Measurements from ENCODE around the gene KRT38. TPM values are rescaled to one million over a fixed set of nuclear protein-coding genes. Genes with fewer than 3 reads are reported as not detected.

Gene KRT38
- total and polyA plus RNA-seq, 2 of the 8 experiments (the other 6 are each of a cell fraction or from before 2014, with no cell fraction given): not detected

DNA sequence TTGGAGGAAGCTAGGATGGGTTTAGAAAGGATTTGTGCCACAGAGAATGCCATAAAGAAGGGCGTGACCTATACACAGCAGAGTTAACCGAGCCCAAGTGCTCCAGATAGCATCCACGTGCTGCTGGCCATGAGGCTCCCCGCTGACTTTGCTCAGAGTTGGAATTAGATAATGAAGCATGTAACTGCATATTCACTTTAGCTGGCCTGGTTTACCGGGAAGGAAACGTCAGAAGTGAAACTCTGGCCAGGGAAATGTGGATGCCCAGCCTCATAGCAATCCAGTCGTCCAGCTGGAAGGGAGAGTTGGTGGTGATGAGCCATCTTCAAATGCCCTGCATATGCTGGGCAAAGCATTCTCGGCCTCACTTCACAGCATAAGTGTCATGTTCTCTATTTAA is 34.1 kb upstream of the KRT38 start:
- WGBS, 2 experiments (ENCODE audit: extremely low coverage in 1 of 2, insufficient coverage in 1 of 2, insufficient read length in 1 of 2, insufficient replicate concordance in 2 of 2, low coverage in 1 of 2, low lambda C conversion rate in 2 of 2, missing lambda C conversion rate in 1 of 2): 87% methylated on average over 8 of the region's 8 CpGs; no CpG with 5 or more reads in 1 of the 2 experiments
- POLR2A ChIA-PET (ENCODE audit: partially characterized antibody): interaction anchor here (1.1 kb wide), 1 partner anchor 215 kb away, joined by 4 read pairs; no protein-coding TSS in a partner anchor
- TF ChIP-seq ASH2L (IDR thresholded peaks at IDR 0.05; ENCODE audit: low read length): no peak
- TF ChIP-seq CBX8 (IDR thresholded peaks at IDR 0.05; ENCODE audit: borderline replicate concordance, low read depth, low read length): no peak
- TF ChIP-seq BCL11A (IDR thresholded peaks at IDR 0.05; ENCODE audit: low read depth in 2 of 2, low read length in 2 of 2): no peak
- no peak for TF ChIP-seq PHF8 (conservative IDR thresholded peaks at IDR 0.05; ENCODE audit: low read depth, low read length)
- TF ChIP-seq, protein P1, sequence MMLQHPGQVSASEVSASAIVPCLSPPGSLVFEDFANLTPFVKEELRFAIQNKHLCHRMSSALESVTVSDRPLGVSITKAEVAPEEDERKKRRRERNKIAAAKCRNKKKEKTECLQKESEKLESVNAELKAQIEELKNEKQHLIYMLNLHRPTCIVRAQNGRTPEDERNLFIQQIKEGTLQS (IDR thresholded peaks at IDR 0.05; ENCODE audit: insufficient read depth, low read depth, low read length): no peak
- TF ChIP-seq, protein P2, sequence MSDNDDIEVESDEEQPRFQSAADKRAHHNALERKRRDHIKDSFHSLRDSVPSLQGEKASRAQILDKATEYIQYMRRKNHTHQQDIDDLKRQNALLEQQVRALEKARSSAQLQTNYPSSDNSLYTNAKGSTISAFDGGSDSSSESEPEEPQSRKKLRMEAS (IDR thresholded peaks at IDR 0.05): no peak
- TF ChIP-seq POLR2A (IDR thresholded peaks at IDR 0.05; ENCODE audit: control extremely low read depth in 1 of 2, low read depth in 2 of 2, low read length in 2 of 2): no peak
- TF ChIP-seq CHD1 (IDR thresholded peaks at IDR 0.05; ENCODE audit: low read depth, low read length): no peak
- TF ChIP-seq SP4 (IDR thresholded peaks at IDR 0.05; ENCODE audit: low read length): no peak
- TF ChIP-seq YY1 (IDR thresholded peaks at IDR 0.05; ENCODE audit: low read depth, low read length): no peak
- no peak for TF ChIP-seq EP300 (IDR thresholded peaks at IDR 0.05; ENCODE audit: borderline replicate concordance in 1 of 2, low read depth in 2 of 2, low read length in 2 of 2)
- no peak for TF ChIP-seq BACH1 (IDR thresholded peaks at IDR 0.05; ENCODE audit: low read length)
- no peak for TF ChIP-seq GABPA (IDR thresholded peaks at IDR 0.05; ENCODE audit: borderline replicate concordance, insufficient read depth, low read length)
- no peak for TF ChIP-seq GTF2F1 (IDR thresholded peaks at IDR 0.05; ENCODE audit: borderline replicate concordance, low read depth, low read length)
- TF ChIP-seq SP2 (IDR thresholded peaks at IDR 0.05; ENCODE audit: low read length): no peak

More for the DNA sequence above, 34.1 kb upstream of the KRT38 start:
- CTCF ChIA-PET (ENCODE audit: partially characterized antibody): interaction anchor here (1.2 to 2.0 kb wide), 4 partner anchors 9 to 96 kb away, joined by 3 to 7 read pairs (median 4); no protein-coding TSS in a partner anchor
- Histone ChIP-seq H2BK120ac (replicated peaks; ENCODE audit: low read depth, low read length) (no peak overlapping the region), H2BK5ac (ENCODE audit: low read depth, low read length) (no peak overlapping the region), H3K56ac (replicated peaks; ENCODE audit: insufficient read length, low read depth, low read length) (no peak overlapping the region), H3K27me3 (replicated peaks in 1 of 4; ENCODE audit: control insufficient read depth in 3 of 4, extremely low read depth in 1 of 4, insufficient read depth in 3 of 4, low read length in 3 of 4) (no peaks in the 10 kb centered on the region; a peak in 2 of 7 replicates), H3K14ac (ENCODE audit: insufficient read length) (no peak overlapping the region), H2BK20ac (ENCODE audit: low read length) (no peak overlapping the region), H2BK15ac (ENCODE audit: low read length) (no peak overlapping the region), H2BK12ac (ENCODE audit: low read depth, low read length) (no peak overlapping the region), H4K8ac (ENCODE audit: extremely low read depth, insufficient read depth, low read length) (no peak overlapping the region), H3K9me3 (ENCODE audit: insufficient read depth in 2 of 2, low read depth in 1 of 2, low read length in 1 of 2) (no peaks in the 10 kb centered on the region), H3K4me2 (ENCODE audit: insufficient read depth in 1 of 2, low read depth in 2 of 2, low read length in 2 of 2) (no peak overlapping the region), H4K5ac (ENCODE audit: insufficient read length, low read depth, low read length) (no peak overlapping the region), H3K18ac (ENCODE audit: extremely low read depth, low read length) (no peak overlapping the region), H2AK5ac (ENCODE audit: low read depth, low read length) (no peak overlapping the region), H4K91ac (replicated peaks; ENCODE audit: insufficient read length, low read length) (no peak overlapping the region), H3K4ac (replicated peaks; ENCODE audit: insufficient read length, low read depth, low read length) (no peak overlapping the region), H3K4me3 (ENCODE audit: extremely low read depth in 1 of 4, insufficient read depth in 2 of 4, low read depth in 3 of 4, low read length in 4 of 4) (no peak overlapping the region), H4K20me1 (replicated peaks in 1 of 2; ENCODE audit: control insufficient read depth in 1 of 2, insufficient read depth in 2 of 2, low read length in 2 of 2) (no peaks in the 10 kb centered on the region), H3K23ac (ENCODE audit: insufficient read length) (no peak overlapping the region), H3K9ac (replicated peaks in 1 of 4; ENCODE audit: extremely low read depth in 1 of 4, low read depth in 3 of 4, low read length in 3 of 4) (no peak overlapping the region), H3K23me2 (ENCODE audit: low read depth, low read length) (no peaks in the 10 kb centered on the region), H3K36me3 (ENCODE audit: control insufficient read depth in 2 of 4, insufficient read depth in 4 of 4, low read length in 3 of 4) (no peaks in the 10 kb centered on the region), H3K79me2 (ENCODE audit: control insufficient read depth in 1 of 2, insufficient read depth in 2 of 2, low read length in 2 of 2) (no peaks in the 10 kb centered on the region), H2AFZ (ENCODE audit: low read length) (no peak overlapping the region), H3K27ac (ENCODE audit: low read depth, low read length) (no peak overlapping the region), H3K79me1 (ENCODE audit: low read depth, low read length) (no peaks in the 10 kb centered on the region), H3K4me1 (replicated peaks in 1 of 4; ENCODE audit: control insufficient read depth in 3 of 4, insufficient read depth in 4 of 4, low read length in 3 of 4) (no peaks in the 10 kb centered on the region)
- no peak for FAIRE-seq
- no peak for DNase-seq (ENCODE audit: low read depth in 1 of 2, low spot score in 2 of 2)

All from H1 (cell line).